GM18858 (cell line): Measurements from ENCODE around the gene NRF1.
"Not testable (repeated sequence)": the region's sequence is repeated elsewhere in the genome, so short reads cannot be mapped to it uniquely, and the experiment has no call there.

ENCODE experiments used
- ATAC-seq: cut with Tn5 transposase; IDR thresholded peaks from one replicate; pipeline ENCODE4 v1.9.1; 2021; ENCODE audit not compliant: unreplicated experiment

NRF1 gene

GRCh38 chr7:129611246-129612111, at the start of gene NRF1:
NRF1 (plus strand) TSS chr7:129611720; CDS start chr7:129657352, 45,632 bp downstream.
- peak; percentile 58 for ATAC-seq

- ATAC-seq: not testable (repeated sequence)
Measured at GRCh38 chr7:129566323-129566722, 45.2 kb upstream of the NRF1 start.

GRCh38 chr7:129567377-129567776, 44.1 kb upstream of the NRF1 start:
- no peak for ATAC-seq

GRCh38 chr7:129568240-129568639, 43.3 kb upstream of the NRF1 start:
- ATAC-seq: no peak

- no peak for ATAC-seq
Measured at GRCh38 chr7:129569326-129569725, 42.2 kb upstream of the NRF1 start.

GRCh38 chr7:129569811-129570215, 41.7 kb upstream of the NRF1 start:
- ATAC-seq: no peak

GRCh38 chr7:129571201-129571600, 40.3 kb upstream of the NRF1 start:
- ATAC-seq: no peak

GRCh38 chr7:129572205-129572604, 39.3 kb upstream of the NRF1 start:
- ATAC-seq: no peak

- no peak for ATAC-seq
Measured at GRCh38 chr7:129574487-129574886, 37.0 kb upstream of the NRF1 start.

- no peak for ATAC-seq
Measured at GRCh38 chr7:129575699-129576098, 35.8 kb upstream of the NRF1 start.

GRCh38 chr7:129576138-129576537, 35.4 kb upstream of the NRF1 start:
- no peak for ATAC-seq

GRCh38 chr7:129578829-129579228, 32.7 kb upstream of the NRF1 start:
- no peak for ATAC-seq

GRCh38 chr7:129586179-129586578, 25.3 kb upstream of the NRF1 start:
- ATAC-seq: not testable (repeated sequence)

- no peak for ATAC-seq
Measured at GRCh38 chr7:129588268-129588667, 23.3 kb upstream of the NRF1 start.

GRCh38 chr7:129591868-129592267, 19.7 kb upstream of the NRF1 start:
- ATAC-seq: no peak

GRCh38 chr7:129596386-129596785, 15.1 kb upstream of the NRF1 start:
- not testable (repeated sequence) for ATAC-seq

- ATAC-seq: no peak
Measured at GRCh38 chr7:129597672-129598071, 13.8 kb upstream of the NRF1 start.

- ATAC-seq: no peak
Measured at GRCh38 chr7:129599174-129599573, 12.3 kb upstream of the NRF1 start.

- not testable (repeated sequence) for ATAC-seq
Measured at GRCh38 chr7:129603594-129603993, 7.9 kb upstream of the NRF1 start.

GRCh38 chr7:129604021-129604420, 7.5 kb upstream of the NRF1 start:
- not testable (repeated sequence) for ATAC-seq

- ATAC-seq: no peak
Measured at GRCh38 chr7:129604713-129605437, 6.6 kb upstream of the NRF1 start.

GRCh38 chr7:129605960-129606614, 5.4 kb upstream of the NRF1 start:
- no peak for ATAC-seq
